Gastroesophageal sphincter (tissue), 4 donors: Measurements from ENCODE around the gene REPIN1. TPM values are rescaled to one million over a fixed set of nuclear protein-coding genes. Genes with fewer than 3 reads are reported as not detected.

Experiments used
- ATAC-seq: fragments of 150-250 bp; one replicate; pipeline ENCODE4 v1.9.1; 2016; ENCODE audit warnings: mild to moderate bottlenecking, moderate library complexity
- H3K27ac ChIP-seq, 4 donors: fragments of 200-600 bp; sonication (generic) in 3 of 4; 1 replicate in 3 of 4; 2 replicates in 1 of 4; pipeline ENCODE4 v1.5.1; 2016 to 2019
- H3K27me3 ChIP-seq: fragments of 200-600 bp; sonication (generic); one replicate; pipeline ENCODE4 v1.5.1; 2019
- H3K36me3 ChIP-seq, 2 donors: fragments of 200-600 bp; sonication (generic); one replicate each; pipeline ENCODE4 v1.5.1; 2019; ENCODE audit warnings: control low read depth in 1 of 2
- H3K4me1 ChIP-seq, 3 donors: fragments of 200-600 bp; sonication (generic); 1 replicate in 2 of 3; 2 replicates in 1 of 3; pipeline ENCODE4 v1.5.1; 2016 to 2019; ENCODE audit warnings: control low read depth in 2 of 3
- H3K4me3 ChIP-seq, 2 donors: fragments of 200-600 bp; sonication (generic); one replicate each; pipeline ENCODE4 v1.5.1; 2019; ENCODE audit warnings: mild to moderate bottlenecking in 1 of 2, moderate library complexity in 1 of 2
- H3K9me3 ChIP-seq, 3 donors: fragments of 200-600 bp; sonication (generic); one replicate each; pipeline ENCODE4 v1.5.1; 2017 to 2019; ENCODE audit warnings: control low read depth in 2 of 3
- CTCF ChIP-seq, 4 experiments: fragments of 200-600 bp in 2 of 4; fragments of 450-650 bp in 2 of 4; sonication (generic) in 1 of 4; IDR thresholded peaks; one replicate each; pipeline ENCODE4 v1.5.1; 2017 to 2019; ENCODE audit warnings: antibody characterized with exemption in 4 of 4, mild to moderate bottlenecking in 2 of 4, moderate library complexity in 2 of 4
- EP300 ChIP-seq: sonication (generic); formaldehyde crosslinking; IDR thresholded peaks from one replicate; pipeline ENCODE4 v1.6.1; 2017; ENCODE audit warnings: antibody characterized with exemption, mild to moderate bottlenecking
- POLR2A ChIP-seq, 2 donors: fragments of 450-650 bp; IDR thresholded peaks; one replicate each; pipeline ENCODE4 v1.6.1; 2017; ENCODE audit warnings: antibody characterized with exemption in 2 of 2, mild to moderate bottlenecking in 2 of 2, moderate library complexity in 1 of 2
- POLR2AphosphoS5 ChIP-seq: sonication (generic); formaldehyde crosslinking; IDR thresholded peaks from one replicate; pipeline ENCODE4 v1.6.1; 2017; ENCODE audit warnings: antibody characterized with exemption
- WGBS, 2 donors: methylation state at CpG; one replicate each; pipeline ENCODE4 v1.1.5; 2018; ENCODE audit warnings: low coverage in 1 of 2; 5-methylcytosine and 5-hydroxymethylcytosine counted together
- total RNA-seq, 4 donors: library from RNA; depleted of rRNA; stranded (reverse); fragments of >200 nt; gene quantifications; one replicate each; pipeline ENCODE4 v1.1.0, GENCODE V29; 2016

Gene REPIN1
- total RNA-seq, 4 donors from 2014 or later, result 72.7 to 132 (median 102) TPM

GRCh38 chr7:150361402-150361801 lies 7.2 kb upstream of the REPIN1 start:
- H3K27me3 ChIP-seq, result no peaks in the 10 kb centered on the region
- H3K36me3 ChIP-seq, result no peaks in the 10 kb centered on the region
- no peaks in the 10 kb centered on the region for H3K9me3 ChIP-seq
- ATAC-seq, result no peak
- peaks cover 0 to 14% (median 0%) of the 10 kb centered on the region in 3 donors for H3K4me1 ChIP-seq
- peak overlapping the region in 3 of 4 donors; percentile 31 to 54 (median 36) for H3K27ac ChIP-seq
- WGBS, 2 donors, result 25 to 69% methylated on average over 4 to 5 of the region's 7 CpGs
- no peak overlapping the region for H3K4me3 ChIP-seq
- no peak for TF ChIP-seq POLR2A (IDR thresholded peaks at IDR 0.05)
- TF ChIP-seq POLR2AphosphoS5, result no peak
- TF ChIP-seq EP300, result no peak
- TF ChIP-seq CTCF (IDR thresholded peaks at IDR 0.05), result no peak

- peak overlapping the region in 3 of 4 donors; percentile 31 to 54 (median 36) for H3K27ac ChIP-seq
- WGBS, 2 donors, result 60 to 63% methylated on average over 7 to 11 of the region's 18 CpGs
Observed at GRCh38 chr7:150361807-150362621, 6.6 kb upstream of the REPIN1 start.

DNA sequence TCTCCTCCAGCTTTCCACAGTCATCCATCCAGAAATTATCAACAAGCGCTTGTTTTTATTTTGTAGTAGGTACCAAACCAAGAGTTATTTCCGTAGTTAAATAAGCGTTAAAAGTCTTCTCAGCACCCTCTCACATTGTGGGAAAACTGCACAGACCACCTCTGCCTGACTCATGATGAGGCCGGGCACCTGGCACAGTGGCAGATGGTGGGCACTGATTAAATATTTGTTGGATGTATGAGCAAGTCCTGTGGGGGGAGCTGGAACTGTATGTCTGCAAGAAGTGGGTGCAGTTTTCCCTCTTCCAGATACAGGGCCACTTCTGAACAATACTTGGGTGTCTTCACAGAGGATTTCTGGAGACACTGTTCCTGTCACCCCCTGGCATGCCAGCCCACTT lies 5.3 kb upstream of the REPIN1 start:
- 100% methylated on average over 4 of the region's 4 CpGs; no CpG with 5 or more reads in 1 of the 2 donors for WGBS, 2 donors
- TF ChIP-seq POLR2AphosphoS5 (no peak), EP300 (no peak), POLR2A (IDR thresholded peaks at IDR 0.05) (no peak), CTCF (IDR thresholded peaks at IDR 0.05) (no peak)
- ATAC-seq, result no peak
- Histone ChIP-seq H3K36me3 (no peaks in the 10 kb centered on the region), H3K27ac (no peak overlapping the region), H3K9me3 (no peaks in the 10 kb centered on the region), H3K27me3 (no peaks in the 10 kb centered on the region), H3K4me3 (no peak overlapping the region), H3K4me1 (peaks cover 0 to 24% (median 0%) of the 10 kb centered on the region in 3 donors)

More at GRCh38 chr7:150361807-150362621, 6.6 kb upstream of the REPIN1 start:
- peaks cover 0 to 14% (median 0%) of the 10 kb centered on the region in 3 donors for H3K4me1 ChIP-seq
- no peak overlapping the region for H3K4me3 ChIP-seq
- no peak for TF ChIP-seq POLR2AphosphoS5
- no peak for TF ChIP-seq CTCF (IDR thresholded peaks at IDR 0.05)
- no peak for TF ChIP-seq EP300
- TF ChIP-seq POLR2A (IDR thresholded peaks at IDR 0.05), result no peak
- no peaks in the 10 kb centered on the region for H3K36me3 ChIP-seq
- H3K27me3 ChIP-seq, result no peaks in the 10 kb centered on the region
- no peak for ATAC-seq
- no peaks in the 10 kb centered on the region for H3K9me3 ChIP-seq

DNA sequence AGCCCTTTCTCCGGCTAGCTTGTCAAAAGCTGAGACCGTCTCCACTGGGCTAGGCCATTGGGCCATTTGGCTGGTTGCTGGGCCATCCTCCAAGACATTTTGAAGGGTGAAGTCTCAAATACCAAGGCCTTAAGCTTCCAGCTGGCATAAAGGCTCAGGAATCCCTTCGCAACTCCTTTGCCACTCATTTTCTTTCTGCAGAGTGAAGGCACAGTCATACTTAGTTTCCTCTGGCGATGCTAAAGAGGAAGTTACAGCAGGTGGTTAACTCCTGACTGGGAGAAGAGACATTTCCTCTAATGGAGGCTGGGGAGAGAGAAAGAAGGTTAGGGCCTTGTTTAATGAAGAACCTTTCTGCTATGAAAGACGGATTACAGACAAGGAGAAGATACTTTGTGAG lies 4.8 kb upstream of the REPIN1 start:
- H3K9me3 ChIP-seq, result no peaks in the 10 kb centered on the region
- no peak overlapping the region for H3K4me3 ChIP-seq
- WGBS, 2 donors, result 75 to 87% methylated on average over 3 of the region's 5 CpGs
- H3K4me1 ChIP-seq, result peaks cover 0 to 24% (median 0%) of the 10 kb centered on the region in 3 donors
- no peak for TF ChIP-seq CTCF (IDR thresholded peaks at IDR 0.05)
- no peak for TF ChIP-seq EP300
- no peak for TF ChIP-seq POLR2A (IDR thresholded peaks at IDR 0.05)
- no peak for TF ChIP-seq POLR2AphosphoS5
- no peak for ATAC-seq
- no peak overlapping the region for H3K27ac ChIP-seq
- H3K27me3 ChIP-seq, result no peaks in the 10 kb centered on the region
- no peaks in the 10 kb centered on the region for H3K36me3 ChIP-seq

GRCh38 chr7:150365194-150365593 lies 3.4 kb upstream of the REPIN1 start:
- Histone ChIP-seq H3K27ac (no peak overlapping the region), H3K36me3 (peaks cover 0 to 3% of the 10 kb centered on the region in 2 donors), H3K27me3 (no peaks in the 10 kb centered on the region), H3K4me1 (peaks cover 0 to 34% (median 7%) of the 10 kb centered on the region in 3 donors), H3K9me3 (no peaks in the 10 kb centered on the region), H3K4me3 (no peak overlapping the region)
- TF ChIP-seq POLR2AphosphoS5, result no peak
- no peak for TF ChIP-seq EP300
- no peak for TF ChIP-seq CTCF (IDR thresholded peaks at IDR 0.05)
- WGBS, 2 donors, result 80 to 94% methylated on average over 8 to 9 of the region's 10 CpGs
- ATAC-seq, result no peak
